Sigmoid colon (tissue), 7 donors: ENCODE measurements around the gene MAGEB4. TPM values are rescaled to one million over a fixed set of nuclear protein-coding genes. Genes with fewer than 3 reads are reported as not detected.
"Not testable (repeated sequence)": the region's sequence is repeated elsewhere in the genome, so short reads cannot be mapped to it uniquely, and the experiment has no call there.

Experiments
- DNase-seq: peaks from one replicate; pipeline ENCODE4 v3.0.0-alpha.2; 2019
- H3K27ac ChIP-seq, 4 donors: fragments of 200-600 bp; sonication (generic); one replicate each; pipeline ENCODE4 v1.5.1; 2016 to 2019; ENCODE audit warnings: mild to moderate bottlenecking in 1 of 4
- H3K27me3 ChIP-seq, 3 donors: fragments of 200-600 bp; sonication (generic); one replicate each; pipeline ENCODE4 v1.5.1; 2019; ENCODE audit warnings: mild to moderate bottlenecking in 1 of 3
- H3K36me3 ChIP-seq, 4 donors: fragments of 200-600 bp; sonication (generic); one replicate each; pipeline ENCODE4 v1.5.1; 2016 to 2019
- H3K4me1 ChIP-seq, 4 donors: fragments of 200-600 bp; sonication (generic); one replicate each; pipeline ENCODE4 v1.5.1; 2017 to 2019
- H3K4me3 ChIP-seq, 4 donors: fragments of 200-600 bp; sonication (generic); one replicate each; pipeline ENCODE4 v1.5.1; 2017 to 2019; ENCODE audit warnings: mild to moderate bottlenecking in 2 of 4, moderate library complexity in 1 of 4
- H3K9me3 ChIP-seq, 4 donors: fragments of 200-600 bp in 3 of 4; sonication (generic) in 3 of 4; one replicate each; pipeline versions ENCODE4 v1.5.1 to v1.6.1; 2013 to 2019
- EP300 ChIP-seq, 4 donors: sonication (generic); formaldehyde crosslinking; IDR thresholded peaks; one replicate each; pipeline ENCODE4 v1.6.1; 2017; ENCODE audit warnings: antibody characterized with exemption in 4 of 4
- POLR2A ChIP-seq, 2 donors: fragments of 450-650 bp; IDR thresholded peaks; one replicate each; pipeline ENCODE4 v1.6.1; 2016; ENCODE audit warnings: antibody characterized with exemption in 2 of 2, mild to moderate bottlenecking in 2 of 2, moderate library complexity in 2 of 2
- POLR2AphosphoS5 ChIP-seq, 4 donors: sonication (generic); formaldehyde crosslinking; IDR thresholded peaks; one replicate each; pipeline ENCODE4 v1.6.1; 2017; ENCODE audit warnings: antibody characterized with exemption in 4 of 4
- WGBS, 2 donors: extraction: QIAGEN DNeasy Blood & Tissue Kit; methylation state at CpG; one replicate each; pipeline ENCODE4 v1.1.7; 2013; 5-methylcytosine and 5-hydroxymethylcytosine counted together
- intact Hi-C: fragments of 100-400 bp; cut with DNase I; formaldehyde crosslinking; loops from one replicate; pipeline ENCODE4 v1.15.1; 2023
- polyA plus RNA-seq, 3 donors: library from polyadenylated mRNA; stranded (reverse); fragments of 200-250 nt; gene quantifications; one replicate each; pipeline ENCODE4 v1.2.3, GENCODE V29; 2013
- total RNA-seq, 4 donors: library from RNA; depleted of rRNA; stranded (reverse); fragments of >200 nt; gene quantifications; one replicate each; pipeline ENCODE4 v1.1.0, GENCODE V29; 2016
- TF ChIP-seq, protein P1 (sequence below), 4 experiments: fragments of 450-650 bp in 3 of 4; fragments of 200-600 bp in 1 of 4; IDR thresholded peaks; one replicate each; pipeline ENCODE4 v1.5.1; 2016 to 2019; ENCODE audit warnings: antibody characterized with exemption in 4 of 4, mild to moderate bottlenecking in 3 of 4, moderate library complexity in 2 of 4
- donor health status: healthy with polysubstance abuse.
- donor health status: Bipolar disorder and iron deficiency.
- donor health status: healthy.

The MAGEB4 gene, protein sequence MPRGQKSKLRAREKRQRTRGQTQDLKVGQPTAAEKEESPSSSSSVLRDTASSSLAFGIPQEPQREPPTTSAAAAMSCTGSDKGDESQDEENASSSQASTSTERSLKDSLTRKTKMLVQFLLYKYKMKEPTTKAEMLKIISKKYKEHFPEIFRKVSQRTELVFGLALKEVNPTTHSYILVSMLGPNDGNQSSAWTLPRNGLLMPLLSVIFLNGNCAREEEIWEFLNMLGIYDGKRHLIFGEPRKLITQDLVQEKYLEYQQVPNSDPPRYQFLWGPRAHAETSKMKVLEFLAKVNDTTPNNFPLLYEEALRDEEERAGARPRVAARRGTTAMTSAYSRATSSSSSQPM
- not detected for total RNA-seq
- not detected for polyA plus RNA-seq

DNA sequence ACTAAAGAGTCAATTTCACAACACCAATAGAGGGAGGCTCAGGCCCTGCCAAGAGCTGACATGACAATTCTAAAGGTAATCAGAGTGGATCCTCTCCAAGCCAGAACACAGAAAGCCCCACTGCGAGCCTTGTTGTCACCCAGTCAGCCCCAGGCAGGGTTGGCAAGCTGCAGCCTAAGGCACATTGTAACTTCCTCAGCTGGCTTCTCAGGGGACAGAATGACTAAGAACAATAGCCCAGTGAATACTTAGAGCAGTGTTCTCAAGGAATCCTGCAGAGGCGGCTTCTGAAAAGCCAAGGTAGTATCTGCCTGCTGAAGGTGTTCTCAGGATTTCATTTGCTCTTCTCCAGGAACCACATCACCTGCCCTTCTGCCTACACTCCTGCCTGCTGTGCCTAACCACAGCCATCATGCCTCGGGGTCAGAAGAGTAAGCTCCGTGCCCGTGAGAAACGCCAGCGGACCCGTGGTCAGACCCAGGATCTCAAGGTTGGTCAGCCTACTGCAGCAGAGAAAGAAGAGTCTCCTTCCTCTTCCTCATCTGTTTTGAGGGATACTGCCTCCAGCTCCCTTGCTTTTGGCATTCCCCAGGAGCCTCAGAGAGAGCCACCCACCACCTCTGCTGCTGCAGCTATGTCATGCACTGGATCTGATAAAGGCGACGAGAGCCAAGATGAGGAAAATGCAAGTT is at the start of gene MAGEB4:
Gene MAGEB4 (plus strand): TSS at position 277 of the 692 bp plus-strand sequence. CDS start 136 bp downstream, at position 413.
- Histone ChIP-seq H3K27ac (no peak within 1 kb of the TSS), H3K4me1 (no peaks in the 10 kb centered on the region), H3K4me3 (no peak within 1 kb of the TSS), H3K27me3 (no peaks in the 10 kb centered on the region), H3K9me3 (no peaks in the 10 kb centered on the region), H3K36me3 (no peaks in the 10 kb centered on the region)
- WGBS, 2 donors = 93 to 94% methylated on average over 10 of the region's 10 CpGs
- intact Hi-C loops = no loop called here
- no peak for TF ChIP-seq POLR2A (IDR thresholded peaks at IDR 0.05)
- TF ChIP-seq, protein P1, sequence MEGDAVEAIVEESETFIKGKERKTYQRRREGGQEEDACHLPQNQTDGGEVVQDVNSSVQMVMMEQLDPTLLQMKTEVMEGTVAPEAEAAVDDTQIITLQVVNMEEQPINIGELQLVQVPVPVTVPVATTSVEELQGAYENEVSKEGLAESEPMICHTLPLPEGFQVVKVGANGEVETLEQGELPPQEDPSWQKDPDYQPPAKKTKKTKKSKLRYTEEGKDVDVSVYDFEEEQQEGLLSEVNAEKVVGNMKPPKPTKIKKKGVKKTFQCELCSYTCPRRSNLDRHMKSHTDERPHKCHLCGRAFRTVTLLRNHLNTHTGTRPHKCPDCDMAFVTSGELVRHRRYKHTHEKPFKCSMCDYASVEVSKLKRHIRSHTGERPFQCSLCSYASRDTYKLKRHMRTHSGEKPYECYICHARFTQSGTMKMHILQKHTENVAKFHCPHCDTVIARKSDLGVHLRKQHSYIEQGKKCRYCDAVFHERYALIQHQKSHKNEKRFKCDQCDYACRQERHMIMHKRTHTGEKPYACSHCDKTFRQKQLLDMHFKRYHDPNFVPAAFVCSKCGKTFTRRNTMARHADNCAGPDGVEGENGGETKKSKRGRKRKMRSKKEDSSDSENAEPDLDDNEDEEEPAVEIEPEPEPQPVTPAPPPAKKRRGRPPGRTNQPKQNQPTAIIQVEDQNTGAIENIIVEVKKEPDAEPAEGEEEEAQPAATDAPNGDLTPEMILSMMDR (IDR thresholded peaks at IDR 0.05) = no peak
- TF ChIP-seq EP300 (IDR thresholded peaks at IDR 0.05) = no peak
- no peak for TF ChIP-seq POLR2AphosphoS5 (IDR thresholded peaks at IDR 0.05)
- no peak for DNase-seq

DNA sequence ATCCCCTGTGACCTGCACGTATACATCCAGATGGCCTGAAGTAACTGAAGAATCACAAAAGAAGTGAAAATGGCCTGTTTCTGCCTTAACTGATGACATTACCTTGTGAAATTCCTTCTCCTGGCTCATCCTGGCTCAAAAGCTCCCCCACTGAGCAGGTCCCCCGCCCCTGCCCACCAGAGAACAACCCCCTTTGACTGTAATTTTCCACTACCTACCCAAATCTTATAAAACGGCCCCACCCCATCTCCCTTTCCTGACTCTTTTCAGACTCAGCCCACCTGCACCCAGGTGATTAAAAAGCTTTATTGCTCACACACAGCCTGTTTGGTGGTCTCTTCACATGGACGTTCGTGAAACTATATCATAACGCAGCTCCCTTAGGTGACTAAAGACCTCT is 47.9 kb upstream of the MAGEB4 start:
- whole genome bisulfite sequencing, 2 donors = 56 to 84% methylated on average over 6 of the region's 6 CpGs
- intact Hi-C loops = not testable (repeated sequence)

DNA sequence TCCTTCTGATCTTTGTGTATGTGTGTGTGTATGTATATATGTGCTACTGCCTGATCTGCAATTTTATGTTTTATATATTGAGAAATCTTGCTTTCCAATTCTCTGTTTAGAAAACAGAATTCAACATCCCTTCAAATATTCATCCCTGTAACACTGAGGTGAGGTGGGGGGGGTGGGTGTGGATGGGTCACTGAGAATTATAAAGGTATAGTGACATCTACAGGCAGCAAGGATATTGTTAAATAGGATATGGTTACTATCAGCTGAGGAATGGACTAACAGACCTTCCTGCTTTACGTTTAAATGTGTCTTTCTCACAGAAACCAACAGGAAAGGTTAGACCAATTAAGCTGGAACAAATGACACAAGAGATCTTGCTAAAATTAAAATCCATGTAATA is 45.5 kb upstream of the MAGEB4 start:
- no peaks in the 10 kb centered on the region for H3K9me3 ChIP-seq
- TF ChIP-seq, protein P1 (IDR thresholded peaks at IDR 0.05) = no peak
- no peak for TF ChIP-seq POLR2AphosphoS5 (IDR thresholded peaks at IDR 0.05)
- TF ChIP-seq POLR2A (IDR thresholded peaks at IDR 0.05) = no peak
- TF ChIP-seq EP300 (IDR thresholded peaks at IDR 0.05) = no peak
- H3K4me3 ChIP-seq = no peak overlapping the region
- DNase-seq = no peak
- no peak overlapping the region for H3K27ac ChIP-seq
- H3K4me1 ChIP-seq = no peaks in the 10 kb centered on the region
- no peaks in the 10 kb centered on the region for H3K36me3 ChIP-seq
- H3K27me3 ChIP-seq = no peaks in the 10 kb centered on the region
- WGBS, 2 donors = 6 to 19% methylated on average over 1 of the region's 1 CpG
- intact Hi-C loops = no loop called here

More for the DNA sequence above, 47.9 kb upstream of the MAGEB4 start:
- not testable (repeated sequence) for H3K9me3 ChIP-seq, H3K27me3 ChIP-seq, H3K36me3 ChIP-seq, DNase-seq, H3K4me1 ChIP-seq, H3K27ac ChIP-seq, H3K4me3 ChIP-seq

DNA sequence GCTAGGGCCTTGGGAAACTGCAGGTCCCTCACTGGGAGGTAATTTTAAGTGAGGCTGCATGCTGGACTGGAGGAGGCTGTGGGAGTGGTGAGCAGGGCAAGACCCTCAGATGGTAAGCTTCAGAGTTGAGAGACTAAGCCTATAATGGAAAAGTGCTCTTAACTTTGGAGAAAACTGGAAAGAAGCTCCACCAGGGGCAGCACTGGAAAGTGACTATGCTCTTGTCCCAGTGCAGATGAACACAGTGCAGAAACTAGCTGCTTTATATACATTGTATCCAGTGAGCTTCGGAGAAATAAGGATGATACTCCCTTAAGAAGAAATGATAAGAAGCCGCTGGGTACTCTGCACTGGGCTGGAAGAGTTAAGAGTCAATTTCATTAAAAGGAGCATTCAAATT is 29.6 kb upstream of the MAGEB4 start:
- Histone ChIP-seq H3K9me3 (no peaks in the 10 kb centered on the region), H3K27me3 (no peaks in the 10 kb centered on the region), H3K36me3 (no peaks in the 10 kb centered on the region), H3K27ac (no peak overlapping the region), H3K4me3 (no peak overlapping the region), H3K4me1 (no peaks in the 10 kb centered on the region)
- 92% methylated on average over 2 of the region's 2 CpGs for WGBS, 2 donors
- TF ChIP-seq POLR2A (IDR thresholded peaks at IDR 0.05) (no peak), EP300 (IDR thresholded peaks at IDR 0.05) (no peak), POLR2AphosphoS5 (IDR thresholded peaks at IDR 0.05) (no peak)
- TF ChIP-seq, protein P1 (IDR thresholded peaks at IDR 0.05) = no peak
- DNase-seq = no peak
- intact Hi-C loops = no loop called here

DNA sequence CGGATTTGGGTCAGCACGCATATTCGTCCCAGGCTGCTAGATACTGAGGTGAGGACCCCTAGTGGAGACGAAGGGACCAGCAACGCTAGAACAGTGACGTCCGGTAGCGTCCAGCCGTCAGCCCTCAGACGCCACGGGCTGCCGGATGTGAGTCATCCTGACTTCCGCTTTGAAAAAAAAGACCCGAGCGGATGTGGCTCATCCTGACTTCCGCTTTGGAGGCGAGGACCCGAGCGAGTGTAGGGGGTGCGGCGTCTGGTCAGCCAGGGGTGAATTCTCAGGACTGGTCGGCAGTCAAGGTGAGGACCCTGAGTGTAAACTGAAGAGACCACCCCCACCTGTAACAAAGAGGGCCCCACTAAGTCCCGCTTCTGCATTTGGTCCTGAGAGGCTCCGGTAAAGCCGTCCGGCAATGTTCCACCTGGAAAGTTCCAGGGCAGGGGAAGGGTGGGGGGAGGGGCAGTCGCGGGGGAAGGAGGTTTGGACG is 26.4 kb upstream of the MAGEB4 start, which contains the start of gene MAGEB2:
Gene MAGEB2 (plus strand): TSS at position 207 of the 487 bp plus-strand sequence. CDS start 3,018 bp downstream, outside the sequence.
- no peak within 1 kb of the TSS for H3K27ac ChIP-seq
- intact Hi-C loops = no loop called here
- H3K27me3 ChIP-seq = no peaks in the 10 kb centered on the region
- no peaks in the 10 kb centered on the region for H3K4me1 ChIP-seq
- DNase-seq = no peak
- 96 to 97% methylated on average over 29 of the region's 29 CpGs for WGBS, 2 donors
- no peaks in the 10 kb centered on the region for H3K36me3 ChIP-seq
- H3K4me3 ChIP-seq = no peak within 1 kb of the TSS
- no peaks in the 10 kb centered on the region for H3K9me3 ChIP-seq
- TF ChIP-seq EP300 (IDR thresholded peaks at IDR 0.05) = no peak
- TF ChIP-seq, protein P1 (IDR thresholded peaks at IDR 0.05) = no peak
- TF ChIP-seq POLR2A (IDR thresholded peaks at IDR 0.05) = no peak
- no peak for TF ChIP-seq POLR2AphosphoS5 (IDR thresholded peaks at IDR 0.05)
